GM12891 (cell line): ENCODE results near the gene ANO9.

Experiments used
- DNase-seq: peaks from one replicate; pipeline ENCODE4 v3.0.0; 2011; ENCODE audit warnings: low spot score; ENCODE audit not compliant: insufficient read length
- FAIRE-seq: peaks from 2 replicates; lab custom pipeline; 2011; peaks lifted over from hg19 to GRCh38; lab: Jason Lieb, UNC
- PAX5 ChIP-seq: IDR thresholded peaks from 2 replicates; pipeline ENCODE4 v1.6.1; 2011; ENCODE audit warnings: low read length, moderate library complexity, mild to moderate bottlenecking; ENCODE audit not compliant: insufficient read depth, severe bottlenecking
- POLR2A ChIP-seq: IDR thresholded peaks from 2 replicates; pipeline ENCODE4 v1.6.1; 2011; ENCODE audit warnings: low read depth, low read length, control low read depth
- POLR2AphosphoS5 ChIP-seq: IDR thresholded peaks from 2 replicates; pipeline ENCODE4 v1.6.1; 2011; ENCODE audit warnings: low read depth, low read length, control low read depth
- POU2F2 ChIP-seq: IDR thresholded peaks from 2 replicates; pipeline ENCODE4 v1.6.1; 2011; ENCODE audit warnings: low read depth, mild to moderate bottlenecking, control low read depth, low read length, moderate library complexity
- SPI1 ChIP-seq: IDR thresholded peaks from 2 replicates; pipeline ENCODE4 v1.6.1; 2011; ENCODE audit warnings: low read depth, low read length, control low read depth
- TAF1 ChIP-seq: IDR thresholded peaks from 2 replicates; pipeline ENCODE4 v1.6.1; 2011; ENCODE audit warnings: low read depth, low read length, control low read depth

The ANO9 gene

DNA sequence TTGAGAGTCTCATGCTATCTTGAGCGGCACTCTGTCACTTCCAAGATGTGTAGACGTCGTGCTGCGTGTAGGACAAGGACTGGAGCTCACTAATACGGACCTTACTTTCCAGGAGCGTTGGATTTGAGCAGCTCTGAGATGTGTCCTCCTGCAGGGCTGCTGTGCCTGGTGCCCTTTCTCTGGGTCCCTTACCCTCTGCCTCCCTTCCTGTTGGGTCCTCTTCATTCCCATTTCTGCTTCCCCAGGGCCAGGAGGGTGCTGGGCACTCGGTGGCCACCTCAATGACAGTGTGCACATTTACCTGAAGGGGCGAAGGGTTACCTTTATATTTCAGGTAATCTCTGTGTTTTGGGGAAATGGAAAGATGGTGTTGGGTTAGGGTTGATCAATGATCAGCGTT is 12.2 kb upstream of the ANO9 start:
- no peak for FAIRE-seq
- DNase-seq: no peak
- TF ChIP-seq SPI1: no peak
- no peak for TF ChIP-seq POLR2AphosphoS5
- TF ChIP-seq PAX5: no peak
- TF ChIP-seq POU2F2: no peak
- TF ChIP-seq TAF1: no peak
- TF ChIP-seq POLR2A: no peak

DNA sequence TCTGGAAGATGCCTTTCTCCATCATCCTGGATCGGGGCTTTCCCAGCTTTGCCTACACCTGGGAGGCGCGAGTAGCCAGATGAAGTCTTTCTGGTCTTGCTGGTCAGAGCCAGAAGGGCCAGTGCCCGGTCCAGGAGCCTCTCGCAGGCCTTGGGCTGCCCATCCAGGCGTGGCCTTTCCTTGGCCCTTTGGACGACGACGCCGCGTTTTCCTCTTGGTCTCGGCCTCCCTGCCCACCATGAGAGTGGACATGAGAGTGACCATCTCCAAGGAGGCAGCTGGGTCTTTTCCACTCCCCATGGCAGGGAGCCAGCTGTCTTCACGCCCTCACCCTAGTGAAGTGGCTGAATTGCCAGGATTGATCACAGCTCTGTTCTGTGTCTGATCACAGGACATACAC is 11.8 kb upstream of the ANO9 start:
- FAIRE-seq (no peak), DNase-seq (no peak)
- TF ChIP-seq POLR2AphosphoS5: no peak
- no peak for TF ChIP-seq SPI1
- no peak for TF ChIP-seq POU2F2
- no peak for TF ChIP-seq TAF1
- no peak for TF ChIP-seq PAX5
- no peak for TF ChIP-seq POLR2A

DNA sequence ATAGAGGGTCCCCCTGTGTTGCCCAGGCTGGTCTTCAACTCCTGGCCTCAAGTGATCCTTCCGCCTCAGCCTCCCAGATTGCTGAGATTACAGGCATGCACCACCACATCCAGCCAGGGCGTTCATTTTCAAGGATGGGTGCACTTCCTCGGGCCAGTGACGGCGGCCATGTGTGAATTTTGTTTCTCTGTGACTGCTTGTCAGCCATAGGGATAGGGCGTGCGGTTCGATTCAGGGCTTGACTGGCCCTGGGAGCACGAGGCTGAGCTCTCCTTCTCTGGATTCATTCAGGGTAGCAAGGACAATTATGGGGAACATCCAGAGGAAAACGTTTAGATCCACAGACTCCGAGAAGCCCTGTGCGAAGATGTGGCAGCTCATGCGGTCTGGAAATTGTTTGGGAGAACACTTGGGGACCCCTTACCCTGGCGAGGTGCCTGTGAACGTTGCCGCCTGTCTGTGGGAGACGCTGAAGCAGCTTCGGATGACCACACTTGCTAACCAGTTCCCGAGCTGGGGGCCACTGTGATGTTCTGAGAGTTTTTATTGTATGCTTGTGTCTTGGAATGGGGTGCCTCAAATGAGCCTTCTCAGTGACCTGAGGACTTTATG is 11.2 kb upstream of the ANO9 start:
- no peak for DNase-seq
- TF ChIP-seq POLR2AphosphoS5 (no peak), TAF1 (no peak), PAX5 (no peak), SPI1 (no peak), POLR2A (no peak), POU2F2 (no peak)
- FAIRE-seq: no peak

DNA sequence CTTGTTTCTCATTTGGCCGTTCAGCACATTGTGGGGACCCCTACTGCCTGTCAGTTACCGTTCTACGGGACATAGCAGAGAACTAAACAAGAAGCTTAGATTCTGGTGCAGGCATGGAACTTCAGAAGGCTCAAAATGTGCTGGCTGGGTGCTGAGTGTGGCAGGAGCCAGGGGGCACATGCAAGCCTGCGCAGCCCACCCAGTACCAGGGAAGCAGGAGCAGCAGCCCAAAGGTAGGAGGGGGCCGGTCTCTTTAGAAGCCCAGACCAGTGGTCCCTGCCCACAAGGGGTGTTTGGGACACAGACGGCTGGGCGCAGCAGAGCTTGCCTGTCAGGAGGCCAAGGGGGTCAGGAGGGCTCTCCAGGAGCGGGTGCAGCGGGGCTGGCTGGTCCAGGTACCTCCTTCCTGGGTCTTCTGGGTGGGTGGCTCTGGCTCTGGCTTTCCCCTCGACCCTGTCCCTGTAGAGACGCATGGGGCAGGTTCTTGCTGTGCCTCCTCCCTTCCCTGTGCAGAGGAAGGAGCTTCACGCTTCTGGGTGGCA is 10.5 kb upstream of the ANO9 start:
- DNase-seq (no peak), FAIRE-seq (no peak)
- no peak for TF ChIP-seq TAF1
- TF ChIP-seq POLR2A: no peak
- no peak for TF ChIP-seq PAX5

DNA sequence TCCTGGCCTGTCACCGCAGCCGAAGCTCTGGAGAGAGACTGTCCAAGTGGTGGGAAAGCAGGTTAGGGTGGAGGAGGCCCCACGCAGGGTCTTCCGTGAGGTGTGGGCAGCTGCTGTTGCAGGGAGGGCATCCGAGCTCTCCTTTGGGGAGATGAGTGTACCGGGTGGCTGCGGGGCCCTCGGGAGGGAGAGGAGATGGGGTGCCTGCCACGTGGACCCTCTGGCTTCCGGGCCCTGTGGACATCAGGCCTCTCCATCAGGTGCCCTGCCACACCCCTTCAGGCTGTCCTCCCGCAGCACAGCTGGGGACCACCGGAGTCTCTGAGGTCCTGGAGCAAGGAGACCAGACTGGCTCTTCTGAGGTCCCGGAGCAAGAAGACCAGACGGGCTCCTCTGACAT is 9.9 kb upstream of the ANO9 start:
- FAIRE-seq (no peak), DNase-seq (no peak)
- TF ChIP-seq TAF1: no peak
- no peak for TF ChIP-seq POLR2AphosphoS5
- TF ChIP-seq POLR2A: no peak
- no peak for TF ChIP-seq SPI1
- no peak for TF ChIP-seq PAX5
- no peak for TF ChIP-seq POU2F2

DNA sequence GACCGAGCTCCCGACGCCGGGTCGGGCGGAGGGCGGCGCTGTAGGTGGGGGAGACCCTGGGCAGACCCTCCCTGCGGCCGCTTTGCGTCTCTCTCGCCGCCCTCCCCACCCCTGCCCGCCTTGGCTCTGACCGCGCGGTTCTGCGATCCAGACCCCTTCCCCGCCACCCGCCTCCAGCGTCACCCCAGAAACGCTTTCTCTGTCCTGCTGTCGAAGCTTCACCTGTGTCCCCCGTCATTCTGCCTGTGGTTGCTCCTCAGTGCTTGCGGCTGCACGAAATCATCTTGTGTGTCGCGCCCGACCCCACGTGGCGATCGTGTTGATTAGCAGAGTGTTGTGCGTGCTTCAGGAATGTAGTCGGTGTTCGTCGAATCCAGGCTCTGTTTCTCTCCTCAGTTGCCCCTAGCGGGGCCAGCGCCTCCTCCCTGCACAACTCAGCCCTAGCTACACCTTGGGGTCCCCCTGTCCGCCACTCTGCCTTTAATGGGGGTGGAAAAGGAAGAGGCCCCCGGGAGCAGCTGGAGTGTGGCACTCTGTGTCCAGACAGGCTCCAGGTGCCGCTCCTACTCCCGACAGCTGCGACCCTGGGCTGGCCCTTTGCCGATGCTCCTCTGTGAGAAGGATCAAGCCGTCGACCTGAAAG is 9.1 kb upstream of the ANO9 start:
- peak; percentile 63 for DNase-seq
- FAIRE-seq: peak; percentile 96
- TF ChIP-seq POLR2A (no peak), POU2F2 (no peak), SPI1 (no peak), PAX5 (no peak), POLR2AphosphoS5 (no peak), TAF1 (no peak)

DNA sequence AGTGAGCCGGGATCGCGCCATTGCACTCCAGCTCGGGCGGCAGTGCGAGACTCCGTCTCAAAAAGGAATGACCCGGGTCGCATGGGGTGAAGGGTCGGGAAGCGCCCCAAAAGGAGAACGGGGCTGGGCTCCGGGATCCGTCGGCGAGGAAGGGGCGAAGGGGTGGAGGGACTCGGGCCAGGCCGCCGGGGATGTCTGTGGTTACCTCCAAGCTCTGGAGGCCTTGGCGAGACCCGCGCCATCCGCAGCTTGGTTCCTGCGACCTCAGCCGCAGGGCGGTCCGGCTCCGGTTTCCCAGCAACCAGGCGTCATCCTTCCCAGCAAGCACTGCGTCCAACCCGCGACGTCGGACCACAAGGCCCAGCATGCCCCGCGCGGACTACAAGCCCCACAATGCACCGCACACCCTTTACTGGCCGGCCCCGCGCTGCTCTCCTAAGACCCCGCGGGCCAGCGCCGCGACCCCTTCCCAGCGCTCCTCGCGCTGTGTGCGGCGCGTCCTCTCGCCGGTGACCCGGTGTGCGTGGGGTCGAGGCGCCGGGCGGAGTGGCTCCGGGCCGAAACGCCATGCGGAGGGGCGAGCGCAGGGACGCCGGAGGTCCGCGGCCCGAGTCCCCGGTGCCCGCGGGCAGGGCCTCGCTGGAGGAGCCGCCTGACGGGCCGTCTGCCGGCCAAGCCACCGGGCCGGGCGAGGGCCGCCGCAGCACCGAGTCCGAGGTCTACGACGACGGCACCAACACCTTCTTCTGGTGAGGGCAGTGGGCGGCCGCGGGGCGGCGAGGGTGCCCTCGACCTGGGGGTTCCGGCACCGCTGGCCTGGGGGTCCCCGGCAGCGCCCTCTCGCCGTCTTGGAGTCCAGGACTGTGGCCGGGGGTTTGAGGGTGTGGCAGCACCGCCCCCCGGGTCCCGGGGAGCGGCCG is 8.3 kb upstream of the ANO9 start, which contains the start of gene PTDSS2:
Gene PTDSS2, plus strand, starts transcription at position 391 of the 920 bp plus-strand sequence. Its CDS starts 177 bp downstream, at position 568.
- TF ChIP-seq PAX5 (no peak), POU2F2 (0 out of 2 replicates have a peak, but pooled peaks have one; percentile 36), POLR2AphosphoS5 (peak; percentile 76), TAF1 (peak; percentile 42; the same call in 1 of the 2 replicates), SPI1 (no peak), POLR2A (peak; percentile 60)
- DNase-seq (peak; percentile 95), FAIRE-seq (peak; percentile 100)

- DNase-seq (peak; percentile 92), FAIRE-seq (peak; percentile 95)
- TF ChIP-seq PAX5 (no peak), POLR2AphosphoS5 (peak; percentile 61; the same call in 1 of the 2 replicates), POLR2A (peak; percentile 56; the same call in 1 of the 2 replicates), SPI1 (no peak), POU2F2 (no peak), TAF1 (peak; percentile 40; the same call in 1 of the 2 replicates)
Measured at GRCh38 chr11:447923-448731, 6.3 kb upstream of the ANO9 start.
